Body of pancreas (tissue), 4 donors: Measurements from ENCODE around the gene TBX2. TPM values are rescaled to one million over a fixed set of nuclear protein-coding genes. Genes with fewer than 3 reads are reported as not detected.

Source experiments
- ATAC-seq: fragments of 150-250 bp; one replicate; pipeline ENCODE4 v1.9.1; 2016
- DNase-seq, 4 donors: peaks; one replicate each; pipeline ENCODE4 v3.0.0-alpha.2; 2019
- H3K27ac ChIP-seq, 4 donors: fragments of 200-600 bp; sonication (generic); 1 replicate in 3 of 4; 2 replicates in 1 of 4; pipeline versions ENCODE4 v1.5.1 to v1.6.1; 2016 to 2019; ENCODE audit warnings: mild to moderate bottlenecking in 1 of 4, mixed read lengths in 1 of 4, moderate library complexity in 1 of 4
- H3K27me3 ChIP-seq, 2 donors: fragments of 200-600 bp; sonication (generic); one replicate each; pipeline ENCODE4 v1.6.0; 2016; ENCODE audit warnings: mild to moderate bottlenecking in 1 of 2
- H3K36me3 ChIP-seq, 2 donors: fragments of 200-600 bp; sonication (generic); replicated peaks in 1 of 2; 2 replicates each; pipeline ENCODE4 v1.5.1; 2016; ENCODE audit warnings: low read depth in 2 of 2; ENCODE audit not compliant: insufficient read depth in 1 of 2
- H3K4me1 ChIP-seq: fragments of 200-600 bp; sonication (generic); one replicate; pipeline ENCODE4 v1.6.0; 2016
- H3K4me3 ChIP-seq, 2 donors: fragments of 200-600 bp; sonication (generic); 1 replicate in 1 of 2; 2 replicates in 1 of 2; pipeline ENCODE4 v1.5.1; 2016 to 2019
- H3K9me3 ChIP-seq, 3 donors: fragments of 200-600 bp; sonication (generic); 1 replicate in 2 of 3; 2 replicates in 1 of 3; pipeline ENCODE4 v1.5.1; 2016
- POLR2A ChIP-seq, 3 donors: fragments of 450-650 bp; IDR thresholded peaks; one replicate each; pipeline ENCODE4 v1.6.1; 2016; ENCODE audit warnings: antibody characterized with exemption in 3 of 3, mild to moderate bottlenecking in 2 of 3
- WGBS, 2 donors: methylation state at CpG; one replicate each; pipeline ENCODE4 v1.1.5; 2017; 5-methylcytosine and 5-hydroxymethylcytosine counted together
- intact Hi-C: fragments of 100-400 bp; cut with DNase I; formaldehyde crosslinking; loops from one replicate; pipeline ENCODE4 v1.15.1; 2023
- total RNA-seq, 2 donors: library from RNA; depleted of rRNA; stranded (reverse); fragments of >200 nt; gene quantifications; one replicate each; pipeline ENCODE4 v1.1.0, GENCODE V29; 2016
- TF ChIP-seq, protein P1 (sequence below), 7 experiments: fragments of 450-650 bp in 4 of 7; fragments of 200-600 bp in 3 of 7; sonication (generic) in 3 of 7; IDR thresholded peaks; one replicate each; pipeline ENCODE4 v1.5.1; 2016 to 2019; ENCODE audit warnings: antibody characterized with exemption in 7 of 7

The TBX2 gene
- total RNA-seq, 2 donors from 2014 or later: 4.9 to 6.9 TPM

DNA sequence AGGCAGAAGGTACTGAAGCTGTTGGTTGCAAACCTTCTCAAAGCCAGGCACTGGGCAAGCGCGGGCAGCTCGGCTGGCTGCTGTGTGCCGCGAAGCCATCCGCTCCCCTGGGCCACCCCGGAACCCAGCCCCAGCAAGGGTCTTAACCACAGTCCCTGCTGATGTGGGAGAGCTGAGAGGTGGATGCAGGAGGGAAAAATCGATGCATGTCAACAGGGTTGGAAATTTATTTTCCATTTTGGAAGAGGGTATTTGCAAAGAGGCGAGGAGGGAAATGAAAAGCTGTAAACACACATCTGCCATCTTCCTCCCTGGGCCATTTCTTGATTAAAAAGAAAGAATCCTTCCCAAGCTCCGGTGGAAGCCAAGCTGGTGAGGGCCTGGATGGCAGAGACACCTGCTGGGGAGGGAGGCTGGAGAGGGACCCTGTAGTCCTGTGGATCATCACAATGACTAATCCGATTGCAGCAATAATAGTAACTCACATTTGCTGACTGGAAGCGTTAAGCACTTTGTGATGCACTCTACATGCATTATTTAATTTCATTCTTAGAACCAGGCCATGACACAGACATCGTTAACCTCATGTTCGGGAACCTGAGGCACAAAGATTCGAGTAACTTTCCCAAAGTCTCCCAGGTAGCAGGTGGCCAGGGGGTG is 13.9 kb upstream of the TBX2 start:
- no peak overlapping the region for H3K4me3 ChIP-seq
- ATAC-seq (no peak), DNase-seq (no peak)
- no peaks in the 10 kb centered on the region for H3K27me3 ChIP-seq
- H3K27ac ChIP-seq: no peak overlapping the region
- 90 to 93% methylated on average over 15 of the region's 15 CpGs for WGBS, 2 donors
- TF ChIP-seq, protein P1, sequence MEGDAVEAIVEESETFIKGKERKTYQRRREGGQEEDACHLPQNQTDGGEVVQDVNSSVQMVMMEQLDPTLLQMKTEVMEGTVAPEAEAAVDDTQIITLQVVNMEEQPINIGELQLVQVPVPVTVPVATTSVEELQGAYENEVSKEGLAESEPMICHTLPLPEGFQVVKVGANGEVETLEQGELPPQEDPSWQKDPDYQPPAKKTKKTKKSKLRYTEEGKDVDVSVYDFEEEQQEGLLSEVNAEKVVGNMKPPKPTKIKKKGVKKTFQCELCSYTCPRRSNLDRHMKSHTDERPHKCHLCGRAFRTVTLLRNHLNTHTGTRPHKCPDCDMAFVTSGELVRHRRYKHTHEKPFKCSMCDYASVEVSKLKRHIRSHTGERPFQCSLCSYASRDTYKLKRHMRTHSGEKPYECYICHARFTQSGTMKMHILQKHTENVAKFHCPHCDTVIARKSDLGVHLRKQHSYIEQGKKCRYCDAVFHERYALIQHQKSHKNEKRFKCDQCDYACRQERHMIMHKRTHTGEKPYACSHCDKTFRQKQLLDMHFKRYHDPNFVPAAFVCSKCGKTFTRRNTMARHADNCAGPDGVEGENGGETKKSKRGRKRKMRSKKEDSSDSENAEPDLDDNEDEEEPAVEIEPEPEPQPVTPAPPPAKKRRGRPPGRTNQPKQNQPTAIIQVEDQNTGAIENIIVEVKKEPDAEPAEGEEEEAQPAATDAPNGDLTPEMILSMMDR (IDR thresholded peaks at IDR 0.05): no peak
- no peak for TF ChIP-seq POLR2A (IDR thresholded peaks at IDR 0.05)
- no peaks in the 10 kb centered on the region for H3K36me3 ChIP-seq
- H3K4me1 ChIP-seq: peaks cover 5% of the 10 kb centered on the region
- no peaks in the 10 kb centered on the region for H3K9me3 ChIP-seq
- intact Hi-C loops: no loop called here

DNA sequence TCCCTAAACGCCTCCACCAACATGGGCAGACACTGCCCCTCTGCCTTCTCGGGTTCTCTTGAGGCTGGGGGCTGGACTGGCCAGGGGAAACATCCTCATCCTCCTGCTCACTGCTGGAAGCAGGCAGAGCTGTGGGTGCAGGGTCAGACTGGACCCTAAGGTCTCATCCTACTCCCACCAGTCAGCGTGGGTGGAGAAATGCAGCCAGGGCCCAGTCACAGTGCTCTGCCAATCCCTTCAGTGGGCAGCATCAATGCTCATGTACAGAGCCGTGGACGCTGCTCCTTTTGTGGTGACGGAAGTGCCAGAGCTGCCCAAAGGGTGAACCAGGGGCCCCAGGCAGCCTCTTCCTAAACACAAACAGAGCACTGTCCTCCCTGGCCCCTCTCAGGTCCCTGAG is 13.4 kb upstream of the TBX2 start:
- ATAC-seq: no peak
- Histone ChIP-seq H3K4me1 (peaks cover 5% of the 10 kb centered on the region), H3K27me3 (no peaks in the 10 kb centered on the region), H3K36me3 (no peaks in the 10 kb centered on the region), H3K27ac (no peak overlapping the region), H3K4me3 (no peak overlapping the region), H3K9me3 (no peaks in the 10 kb centered on the region)
- TF ChIP-seq POLR2A (IDR thresholded peaks at IDR 0.05): no peak
- TF ChIP-seq, protein P1 (IDR thresholded peaks at IDR 0.05): no peak
- intact Hi-C loops: no loop called here
- DNase-seq: no peak
- whole genome bisulfite sequencing, 2 donors: 87 to 97% methylated on average over 6 of the region's 6 CpGs

GRCh38 chr17:61387011-61387410 is 12.6 kb upstream of the TBX2 start:
- no peak for TF ChIP-seq POLR2A (IDR thresholded peaks at IDR 0.05)
- TF ChIP-seq, protein P1 (IDR thresholded peaks at IDR 0.05): no peak
- Histone ChIP-seq H3K27ac (no peak overlapping the region), H3K36me3 (no peaks in the 10 kb centered on the region), H3K9me3 (no peaks in the 10 kb centered on the region), H3K4me1 (peaks cover 5% of the 10 kb centered on the region), H3K4me3 (no peak overlapping the region), H3K27me3 (no peaks in the 10 kb centered on the region)
- DNase-seq: no peak
- no peak for ATAC-seq
- intact Hi-C loops: no loop called here
- 91 to 98% methylated on average over 8 of the region's 8 CpGs for WGBS, 2 donors

- no peak overlapping the region for H3K4me3 ChIP-seq
- DNase-seq: no peak
- ATAC-seq: no peak
- H3K9me3 ChIP-seq: no peaks in the 10 kb centered on the region
- peaks cover 5% of the 10 kb centered on the region for H3K4me1 ChIP-seq
- TF ChIP-seq POLR2A (IDR thresholded peaks at IDR 0.05): no peak
- TF ChIP-seq, protein P1 (IDR thresholded peaks at IDR 0.05): no peak
- H3K36me3 ChIP-seq: no peaks in the 10 kb centered on the region
- 92 to 94% methylated on average over 7 to 11 of the region's 11 CpGs for WGBS, 2 donors
- H3K27ac ChIP-seq: no peak overlapping the region
- intact Hi-C loops: no loop called here
- H3K27me3 ChIP-seq: no peaks in the 10 kb centered on the region
Observed at GRCh38 chr17:61387511-61388305, 11.9 kb upstream of the TBX2 start.
